Ectodermal cell (in vitro differentiated cells): ENCODE results near the gene HLA-G. TPM values are rescaled to one million over a fixed set of nuclear protein-coding genes. Genes with fewer than 3 reads are reported as not detected.
"Not testable (repeated sequence)": the region's sequence is repeated elsewhere in the genome, so short reads cannot be mapped to it uniquely, and the experiment has no call there.

Source experiments
- H3K27ac ChIP-seq: 2 replicates; pipeline ENCODE4 v1.7.0; 2013; ENCODE audit warnings: mild to moderate bottlenecking, low read depth, low read length; ENCODE audit not compliant: insufficient read depth, poor library complexity, severe bottlenecking
- H3K27me3 ChIP-seq: 2 replicates; pipeline ENCODE4 v1.7.0; 2013; ENCODE audit warnings: mild to moderate bottlenecking, low read length; ENCODE audit not compliant: insufficient read depth, control insufficient read depth, poor library complexity, severe bottlenecking
- H3K36me3 ChIP-seq: one replicate; pipeline ENCODE4 v1.7.0; 2013; ENCODE audit warnings: low read length; ENCODE audit not compliant: control insufficient read depth, insufficient read depth
- H3K4me1 ChIP-seq: one replicate; pipeline ENCODE4 v1.7.0; 2013; ENCODE audit warnings: low read length; ENCODE audit not compliant: control insufficient read depth, insufficient read depth
- H3K4me3 ChIP-seq: 2 replicates; pipeline ENCODE4 v1.7.0; 2013; ENCODE audit warnings: low read depth, low read length, control low read depth; ENCODE audit not compliant: insufficient read depth
- H3K9me3 ChIP-seq: 2 replicates; pipeline ENCODE4 v1.7.0; 2013; ENCODE audit warnings: mild to moderate bottlenecking, low read length, moderate library complexity; ENCODE audit not compliant: control insufficient read depth
- WGBS, 2 experiments: methylation state at CpG; one replicate each; pipeline ENCODE4 v1.1.7; 2013; ENCODE audit warnings: missing lambda C conversion rate in 2 of 2; 5-methylcytosine and 5-hydroxymethylcytosine counted together
- polyA plus RNA-seq, 4 experiments: library from polyadenylated mRNA; stranded (reverse); fragments of 50-300 nt; gene quantifications; one replicate each; pipeline ENCODE4 v1.2.3, GENCODE V29; 2013

Gene HLA-G
- not detected for polyA plus RNA-seq (2013, experiment 1 of 4)
- not detected for polyA plus RNA-seq (2013, experiment 2 of 4)
- not detected for polyA plus RNA-seq (2013, experiment 3 of 4)
- polyA plus RNA-seq (2013, experiment 4 of 4) = not detected

DNA sequence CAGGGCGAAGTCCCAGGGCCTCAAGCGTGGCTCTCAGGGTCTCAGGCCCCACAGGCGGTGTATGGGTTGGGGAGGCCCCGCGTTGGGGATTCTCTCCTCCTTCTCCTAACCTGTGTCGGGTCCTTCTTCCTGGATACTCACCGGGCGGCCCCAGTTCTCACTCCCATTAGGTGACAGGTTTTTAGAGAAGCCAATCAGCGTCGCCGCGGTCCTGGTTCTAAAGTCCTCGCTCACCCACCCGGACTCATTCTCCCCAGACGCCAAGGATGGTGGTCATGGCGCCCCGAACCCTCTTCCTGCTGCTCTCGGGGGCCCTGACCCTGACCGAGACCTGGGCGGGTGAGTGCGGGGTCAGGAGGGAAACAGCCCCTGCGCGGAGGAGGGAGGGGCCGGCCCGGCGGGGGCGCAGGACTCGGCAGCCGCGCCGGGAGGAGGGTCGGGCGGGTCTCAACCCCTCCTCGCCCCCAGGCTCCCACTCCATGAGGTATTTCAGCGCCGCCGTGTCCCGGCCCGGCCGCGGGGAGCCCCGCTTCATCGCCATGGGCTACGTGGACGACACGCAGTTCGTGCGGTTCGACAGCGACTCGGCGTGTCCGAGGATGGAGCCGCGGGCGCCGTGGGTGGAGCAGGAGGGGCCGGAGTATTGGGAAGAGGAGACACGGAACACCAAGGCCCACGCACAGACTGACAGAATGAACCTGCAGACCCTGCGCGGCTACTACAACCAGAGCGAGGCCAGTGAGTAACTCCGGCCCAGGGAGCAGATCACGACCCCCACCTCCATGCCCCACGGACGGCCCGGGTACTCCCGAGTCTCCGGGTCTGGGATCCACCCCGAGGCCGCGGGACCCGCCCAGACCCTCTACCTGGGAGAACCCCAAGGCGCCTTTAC is at the start of gene HLA-G:
Gene HLA-G, plus strand, starts transcription at position 247 of the 892 bp plus-strand sequence. Its CDS starts 20 bp downstream, at position 267.
- Histone ChIP-seq H3K4me3 (peak within 1 kb of the TSS; percentile 29), H3K36me3 (no peaks in the 10 kb centered on the region), H3K9me3 (no peaks in the 10 kb centered on the region), H3K27ac (no peak within 1 kb of the TSS), H3K27me3 (peaks cover 48% of the 10 kb centered on the region), H3K4me1 (no peaks in the 10 kb centered on the region)
- WGBS, 2 experiments = 5 to 6% methylated on average over 75 of the region's 75 CpGs

DNA sequence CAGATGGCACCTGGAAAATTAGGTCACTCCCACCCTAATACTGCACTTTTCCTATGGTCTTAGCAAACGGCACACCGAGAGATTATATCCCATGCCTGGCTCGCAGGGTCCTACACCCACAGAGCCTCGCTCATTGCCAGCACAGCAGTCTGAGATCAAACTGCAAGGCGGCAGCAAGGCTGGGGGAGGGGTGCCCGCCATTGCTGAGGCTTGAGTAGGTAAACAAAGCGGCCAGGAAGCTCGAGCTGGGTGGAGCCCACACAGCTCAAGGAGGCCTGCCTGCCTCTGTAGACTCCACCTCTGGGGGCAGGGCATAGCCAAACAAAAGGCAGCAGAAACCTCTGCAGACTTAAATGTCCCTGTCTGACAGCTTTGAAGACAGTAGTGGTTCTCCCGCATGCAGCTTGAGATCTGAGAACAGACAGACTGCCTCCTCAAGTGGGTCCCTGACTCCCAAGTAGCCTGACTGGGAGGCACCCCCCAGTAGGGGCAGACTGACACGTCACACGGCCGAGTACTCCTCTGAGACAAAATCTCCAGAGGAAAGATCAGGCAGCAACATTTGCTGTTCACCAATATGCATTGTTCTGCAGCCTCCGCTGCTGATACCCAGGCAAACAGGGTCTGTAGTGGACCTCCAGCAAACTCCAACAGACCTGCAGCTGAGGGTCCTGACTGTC is 47.5 kb upstream of the HLA-G start:
- not testable (repeated sequence) for H3K27ac ChIP-seq, H3K9me3 ChIP-seq, H3K36me3 ChIP-seq, H3K27me3 ChIP-seq, H3K4me3 ChIP-seq, H3K4me1 ChIP-seq
- WGBS, 2 experiments = 82 to 83% methylated on average over 13 of the region's 13 CpGs

- Histone ChIP-seq H3K27me3 (peaks cover 41% of the 10 kb centered on the region), H3K4me1 (no peaks in the 10 kb centered on the region), H3K27ac (no peak overlapping the region), H3K9me3 (no peaks in the 10 kb centered on the region), H3K36me3 (no peaks in the 10 kb centered on the region), H3K4me3 (no peak overlapping the region)
- 100% methylated on average over 1 of the region's 1 CpG for WGBS, 2 experiments
Measured at GRCh38 chr6:29789176-29789575, 38.4 kb upstream of the HLA-G start.

GRCh38 chr6:29790626-29791025 is 37.0 kb upstream of the HLA-G start:
- no peaks in the 10 kb centered on the region for H3K36me3 ChIP-seq
- H3K4me1 ChIP-seq = no peaks in the 10 kb centered on the region
- H3K4me3 ChIP-seq = no peak overlapping the region
- no peak overlapping the region for H3K27ac ChIP-seq
- no peaks in the 10 kb centered on the region for H3K9me3 ChIP-seq
- peaks cover 52% of the 10 kb centered on the region for H3K27me3 ChIP-seq
- 89 to 95% methylated on average over 2 to 3 of the region's 3 CpGs for WGBS, 2 experiments

GRCh38 chr6:29791162-29791561 is 36.5 kb upstream of the HLA-G start:
- Histone ChIP-seq H3K4me3 (no peak overlapping the region), H3K4me1 (no peaks in the 10 kb centered on the region), H3K9me3 (no peaks in the 10 kb centered on the region), H3K36me3 (no peaks in the 10 kb centered on the region), H3K27ac (no peak overlapping the region), H3K27me3 (peaks cover 52% of the 10 kb centered on the region)
- 87 to 95% methylated on average over 3 of the region's 3 CpGs for WGBS, 2 experiments

DNA sequence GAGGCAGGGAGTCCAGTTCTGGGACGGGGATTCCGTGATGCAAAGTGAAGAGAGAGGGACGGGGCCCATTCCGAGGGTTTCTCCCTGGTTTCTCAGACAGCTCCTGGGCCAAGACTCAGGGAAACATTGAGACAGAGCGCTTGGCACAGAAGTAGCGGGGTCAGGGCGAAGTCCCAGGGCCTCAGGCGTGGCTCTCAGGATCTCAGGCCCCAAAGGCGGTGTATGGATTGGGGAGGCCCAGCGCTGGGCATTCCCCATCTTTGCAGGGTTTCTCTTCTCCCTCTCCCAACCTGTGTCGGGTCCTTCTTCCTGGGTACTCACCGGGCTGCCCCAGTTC is 35.9 kb upstream of the HLA-G start:
- 62 to 64% methylated on average over 12 of the region's 12 CpGs for WGBS, 2 experiments
- Histone ChIP-seq H3K36me3 (no peaks in the 10 kb centered on the region), H3K27ac (no peak overlapping the region), H3K4me1 (no peaks in the 10 kb centered on the region), H3K9me3 (no peaks in the 10 kb centered on the region), H3K27me3 (peaks cover 52% of the 10 kb centered on the region), H3K4me3 (peak overlapping the region; percentile 35)

DNA sequence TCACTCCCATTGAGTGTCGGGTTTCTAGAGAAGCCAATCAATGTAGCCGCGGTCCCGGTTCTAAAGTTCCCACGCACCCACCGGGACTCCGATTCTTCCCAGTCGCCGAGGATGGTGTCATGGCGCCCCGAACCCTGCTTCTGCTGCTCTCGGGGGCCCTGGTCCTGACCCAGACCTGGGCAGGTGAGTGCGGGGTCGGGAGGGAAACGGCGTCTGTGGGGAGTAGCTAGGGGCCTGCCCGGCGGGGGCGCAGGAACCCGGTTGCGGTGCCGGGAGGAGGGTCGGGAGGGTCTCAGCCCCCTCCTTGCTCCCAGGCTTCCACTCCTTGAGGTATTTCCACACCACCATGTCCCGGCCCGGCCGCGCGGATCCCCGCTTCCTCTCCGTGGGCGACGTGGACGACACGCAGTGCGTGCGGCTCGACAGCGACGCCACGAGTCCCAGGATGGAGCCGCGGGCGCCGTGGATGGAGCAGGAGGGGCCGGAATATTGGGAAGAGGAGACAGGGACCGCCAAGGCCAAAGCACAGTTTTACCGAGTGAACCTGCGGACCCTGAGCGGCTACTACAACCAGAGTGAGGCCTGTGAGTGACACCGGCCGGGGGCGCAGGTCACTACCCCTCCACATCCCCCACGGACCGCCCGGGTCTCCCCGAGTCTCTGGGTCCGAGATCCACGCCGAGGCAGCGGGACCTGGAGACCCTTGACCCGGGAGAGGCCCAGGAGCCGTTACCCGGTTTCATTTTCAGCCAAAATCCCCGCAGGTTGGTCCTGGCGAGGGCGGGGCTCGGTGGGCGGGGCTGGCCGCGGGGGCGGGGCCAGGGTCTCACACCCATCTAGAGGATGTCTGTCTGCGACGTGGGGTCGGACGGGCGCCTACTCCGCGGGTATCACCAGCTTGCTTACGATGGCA is 35.2 kb upstream of the HLA-G start:
- no peak overlapping the region for H3K27ac ChIP-seq

GRCh38 chr6:29793036-29793356 is 34.6 kb upstream of the HLA-G start:
- H3K9me3 ChIP-seq = no peaks in the 10 kb centered on the region
- peak overlapping the region; percentile 35 for H3K4me3 ChIP-seq
- no peaks in the 10 kb centered on the region for H3K36me3 ChIP-seq
- H3K27me3 ChIP-seq = peaks cover 52% of the 10 kb centered on the region
- no peaks in the 10 kb centered on the region for H3K4me1 ChIP-seq
- no peak overlapping the region for H3K27ac ChIP-seq
- 45 to 46% methylated on average over 11 of the region's 11 CpGs for WGBS, 2 experiments

More for the DNA sequence above, 35.2 kb upstream of the HLA-G start:
- Histone ChIP-seq H3K36me3 (no peaks in the 10 kb centered on the region), H3K4me3 (peak overlapping the region; percentile 35), H3K27me3 (peaks cover 52% of the 10 kb centered on the region), H3K9me3 (no peaks in the 10 kb centered on the region), H3K4me1 (no peaks in the 10 kb centered on the region)
- 3 to 4% methylated on average over 79 of the region's 79 CpGs for WGBS, 2 experiments

DNA sequence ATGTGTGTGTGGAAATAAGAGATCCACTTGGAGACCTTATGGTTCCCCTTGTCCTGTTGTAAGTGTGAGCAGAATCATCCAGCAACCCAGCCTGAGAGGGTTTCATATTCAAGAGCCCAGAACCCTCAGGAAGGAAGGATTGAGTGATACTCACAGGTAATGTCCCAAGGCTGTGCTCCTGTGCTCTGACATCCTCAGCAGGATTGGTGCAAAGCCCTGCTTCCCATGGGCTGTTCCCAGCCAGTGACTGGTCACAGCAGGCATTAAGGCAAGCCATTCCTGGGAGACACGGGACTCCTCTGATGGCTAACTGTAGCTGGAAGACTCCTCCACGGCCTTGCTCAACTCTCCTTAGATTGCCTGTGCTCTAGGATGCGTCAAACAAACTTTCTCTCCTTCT is 33.8 kb upstream of the HLA-G start:
- no peak overlapping the region for H3K27ac ChIP-seq
- no peak overlapping the region for H3K4me3 ChIP-seq
- no peaks in the 10 kb centered on the region for H3K36me3 ChIP-seq

More for the DNA sequence above, 33.8 kb upstream of the HLA-G start:
- 67 to 76% methylated on average over 3 of the region's 3 CpGs for WGBS, 2 experiments
- Histone ChIP-seq H3K9me3 (no peaks in the 10 kb centered on the region), H3K4me1 (no peaks in the 10 kb centered on the region), H3K27me3 (peaks cover 52% of the 10 kb centered on the region)
